Measurements from ENCODE around the gene TMEM63C. TPM values are rescaled to one million over a fixed set of nuclear protein-coding genes. Genes with fewer than 3 reads are reported as not detected.

TMEM63C gene
- total RNA-seq, 1 experiment from 2014 or later = not detected

- DNase-seq (ENCODE audit: low spot score) = no peak
- in situ Hi-C loops (cut with HindIII; ENCODE audit: low sequenced_read_pairs) = no loop called here
These were observed 57.8 kb downstream of the TMEM63C start for GRCh38 chr14:77239412-77239811.

- in situ Hi-C loops (cut with HindIII; ENCODE audit: low sequenced_read_pairs) = no loop called here
- no peak for DNase-seq (ENCODE audit: low spot score)
These were observed 58.8 kb downstream of the TMEM63C start for GRCh38 chr14:77240336-77240915.

GRCh38 chr14:77241955-77242354 lies 60.4 kb downstream of the TMEM63C start:
- no peak for DNase-seq (ENCODE audit: low spot score)
- in situ Hi-C loops (cut with HindIII; ENCODE audit: low sequenced_read_pairs) = no loop called here

GRCh38 chr14:77242752-77243151 lies 61.2 kb downstream of the TMEM63C start:
- DNase-seq (ENCODE audit: low spot score) = no peak
- in situ Hi-C loops (cut with HindIII; ENCODE audit: low sequenced_read_pairs) = no loop called here

GRCh38 chr14:77243853-77244252 lies 62.3 kb downstream of the TMEM63C start:
- in situ Hi-C loops (cut with HindIII; ENCODE audit: low sequenced_read_pairs) = no loop called here
- no peak for DNase-seq (ENCODE audit: low spot score)

- no peak for DNase-seq (ENCODE audit: low spot score)
- in situ Hi-C loops (cut with HindIII; ENCODE audit: low sequenced_read_pairs) = no loop called here
These were observed 64.2 kb downstream of the TMEM63C start for GRCh38 chr14:77245820-77246219.

- no peak for DNase-seq (ENCODE audit: low spot score)
- in situ Hi-C loops (cut with HindIII; ENCODE audit: low sequenced_read_pairs) = no loop called here
These were observed 65.2 kb downstream of the TMEM63C start for GRCh38 chr14:77246784-77247183.

- in situ Hi-C loops (cut with HindIII; ENCODE audit: low sequenced_read_pairs) = no loop called here
- DNase-seq (ENCODE audit: low spot score) = no peak
These were observed 67.1 kb downstream of the TMEM63C start for GRCh38 chr14:77248666-77249065.

GRCh38 chr14:77249286-77249685 lies 67.7 kb downstream of the TMEM63C start:
- DNase-seq (ENCODE audit: low spot score) = no peak
- in situ Hi-C loops (cut with HindIII; ENCODE audit: low sequenced_read_pairs) = no loop called here

GRCh38 chr14:77250927-77251326 lies 69.3 kb downstream of the TMEM63C start:
- no peak for DNase-seq (ENCODE audit: low spot score)
- in situ Hi-C loops (cut with HindIII; ENCODE audit: low sequenced_read_pairs) = no loop called here

- in situ Hi-C loops (cut with HindIII; ENCODE audit: low sequenced_read_pairs) = no loop called here
- no peak for DNase-seq (ENCODE audit: low spot score)
These were observed 70.3 kb downstream of the TMEM63C start for GRCh38 chr14:77251870-77252269.

- in situ Hi-C loops (cut with HindIII; ENCODE audit: low sequenced_read_pairs) = no loop called here
- DNase-seq (ENCODE audit: low spot score) = no peak
These were observed 72.0 kb downstream of the TMEM63C start for GRCh38 chr14:77253333-77254190.

GRCh38 chr14:77256694-77257093 lies 75.1 kb downstream of the TMEM63C start:
- DNase-seq (ENCODE audit: low spot score) = no peak
- in situ Hi-C loops (cut with HindIII; ENCODE audit: low sequenced_read_pairs) = no loop called here

GRCh38 chr14:77257700-77258099 lies 76.1 kb downstream of the TMEM63C start:
- no peak for DNase-seq (ENCODE audit: low spot score)
- in situ Hi-C loops (cut with HindIII; ENCODE audit: low sequenced_read_pairs) = no loop called here

- in situ Hi-C loops (cut with HindIII; ENCODE audit: low sequenced_read_pairs) = no loop called here
- no peak for DNase-seq (ENCODE audit: low spot score)
These were observed 77.0 kb downstream of the TMEM63C start for GRCh38 chr14:77258566-77258965.

- DNase-seq (ENCODE audit: low spot score) = no peak
- in situ Hi-C loops (cut with HindIII; ENCODE audit: low sequenced_read_pairs) = no loop called here
These were observed 77.6 kb downstream of the TMEM63C start for GRCh38 chr14:77259025-77259715.

GRCh38 chr14:77260199-77260598 lies 78.6 kb downstream of the TMEM63C start:
- no peak for DNase-seq (ENCODE audit: low spot score)
- in situ Hi-C loops (cut with HindIII; ENCODE audit: low sequenced_read_pairs) = no loop called here

GRCh38 chr14:77260631-77261030 lies 79.0 kb downstream of the TMEM63C start:
- peak; percentile 69 for DNase-seq (ENCODE audit: low spot score)
- in situ Hi-C loops (cut with HindIII; ENCODE audit: low sequenced_read_pairs) = no loop called here

- in situ Hi-C loops (cut with HindIII; ENCODE audit: low sequenced_read_pairs) = no loop called here
- DNase-seq (ENCODE audit: low spot score) = peak; percentile 95
These were observed 83.0 kb downstream of the TMEM63C start for GRCh38 chr14:77264466-77265186.

- in situ Hi-C loops (cut with HindIII; ENCODE audit: low sequenced_read_pairs) = no loop called here
- DNase-seq (ENCODE audit: low spot score) = no peak
These were observed 83.6 kb downstream of the TMEM63C start for GRCh38 chr14:77265187-77265515.

All from G401 (cell line).